ENCODE measurements around the gene PPP1R9A.

Gene PPP1R9A

GRCh38 chr7:95097851-95098250 is 190.5 kb downstream of the PPP1R9A start:
- no peak for DNase-seq (ENCODE audit: low read depth in 3 of 3)

GRCh38 chr7:95099106-95099505 is 191.7 kb downstream of the PPP1R9A start:
- no peak for DNase-seq (ENCODE audit: low read depth in 3 of 3)

GRCh38 chr7:95101422-95101821 is 194.0 kb downstream of the PPP1R9A start:
- DNase-seq (ENCODE audit: low read depth in 3 of 3) = no peak

GRCh38 chr7:95102662-95103061 is 195.3 kb downstream of the PPP1R9A start:
- DNase-seq (ENCODE audit: low read depth in 3 of 3) = no peak

- no peak for DNase-seq (ENCODE audit: low read depth in 3 of 3)
These were observed 197.3 kb downstream of the PPP1R9A start for GRCh38 chr7:95104739-95105138.

- DNase-seq (ENCODE audit: low read depth in 3 of 3) = no peak
These were observed 198.2 kb downstream of the PPP1R9A start for GRCh38 chr7:95105627-95106026.

GRCh38 chr7:95106401-95106800 is 199.0 kb downstream of the PPP1R9A start:
- no peak for DNase-seq (ENCODE audit: low read depth in 3 of 3)

GRCh38 chr7:95110707-95111106 is 203.3 kb downstream of the PPP1R9A start:
- DNase-seq (ENCODE audit: low read depth in 3 of 3) = no peak

- no peak for DNase-seq (ENCODE audit: low read depth in 3 of 3)
These were observed 206.2 kb downstream of the PPP1R9A start for GRCh38 chr7:95113590-95113989.

GRCh38 chr7:95126053-95126709 is 218.8 kb downstream of the PPP1R9A start:
- no peak for DNase-seq (ENCODE audit: low read depth in 3 of 3)

- DNase-seq (ENCODE audit: low read depth in 3 of 3) = no peak
These were observed 225.1 kb downstream of the PPP1R9A start for GRCh38 chr7:95132500-95132899.

GRCh38 chr7:95139922-95140321 is 232.5 kb downstream of the PPP1R9A start:
- DNase-seq (ENCODE audit: low read depth in 3 of 3) = no peak

GRCh38 chr7:95141755-95142154 is 234.4 kb downstream of the PPP1R9A start:
- DNase-seq (ENCODE audit: low read depth in 3 of 3) = no peak

GRCh38 chr7:95144256-95144655 is 236.9 kb downstream of the PPP1R9A start:
- DNase-seq (ENCODE audit: low read depth in 3 of 3) = no peak

- no peak for DNase-seq (ENCODE audit: low read depth in 3 of 3)
These were observed 248.6 kb downstream of the PPP1R9A start for GRCh38 chr7:95155965-95156364.

- no peak for DNase-seq (ENCODE audit: low read depth in 3 of 3)
These were observed 250.0 kb downstream of the PPP1R9A start for GRCh38 chr7:95157381-95157780.

GRCh38 chr7:95169678-95170077 is 262.3 kb downstream of the PPP1R9A start:
- DNase-seq (ENCODE audit: low read depth in 3 of 3) = no peak

- DNase-seq (ENCODE audit: low read depth in 3 of 3) = no peak
These were observed 265.0 kb downstream of the PPP1R9A start for GRCh38 chr7:95172420-95172819.

- no peak for DNase-seq (ENCODE audit: low read depth in 3 of 3)
These were observed 283.1 kb downstream of the PPP1R9A start for GRCh38 chr7:95190515-95190914.

GRCh38 chr7:95191795-95192194 is 284.4 kb downstream of the PPP1R9A start:
- DNase-seq (ENCODE audit: low read depth in 3 of 3) = no peak

GRCh38 chr7:95198863-95199262 is 291.5 kb downstream of the PPP1R9A start:
- DNase-seq (ENCODE audit: low read depth in 3 of 3) = no peak

GRCh38 chr7:95199779-95200558 is 292.6 kb downstream of the PPP1R9A start:
- DNase-seq (ENCODE audit: low read depth in 3 of 3) = no peak

- DNase-seq (ENCODE audit: low read depth in 3 of 3) = no peak
These were observed 293.3 kb downstream of the PPP1R9A start for GRCh38 chr7:95200741-95201140.
